GM12878 (cell line): ENCODE data around the gene BTG4.

ENCODE experiments used
- BHLHE40 ChIP-seq, 2 experiments: fragments of 450-650 bp in 1 of 2; IDR thresholded peaks; 2 replicates each; pipeline ENCODE4 v1.6.1; 2011 to 2017; ENCODE audit warnings: low read depth in 2 of 2, borderline replicate concordance in 1 of 2, improper control_type of control experiment in 1 of 2, low read length in 1 of 2, mild to moderate bottlenecking in 1 of 2
- CTCF ChIP-seq, 3 experiments: IDR thresholded peaks in 2 of 3; conservative IDR thresholded peaks in 1 of 3; 2 replicates each; pipeline ENCODE4 v1.5.1; 2011; ENCODE audit warnings: low read depth in 3 of 3, low read length in 3 of 3, mild to moderate bottlenecking in 3 of 3, control low read depth in 2 of 3, moderate library complexity in 2 of 3, inconsistent platforms in 1 of 3, mixed read lengths in 1 of 3; ENCODE audit not compliant: control insufficient read depth in 2 of 3, insufficient read depth in 1 of 3; ENCODE audit errors: extremely low read depth in 1 of 3
- ESRRA ChIP-seq: IDR thresholded peaks from 2 replicates; pipeline ENCODE4 v1.6.1; 2012; ENCODE audit warnings: mild to moderate bottlenecking, low read length, improper control_type of control experiment
- EZH2 ChIP-seq: IDR thresholded peaks from 2 replicates; pipeline ENCODE4 v1.6.1; 2012; ENCODE audit warnings: low read depth, mild to moderate bottlenecking, control low read depth, inconsistent platforms, low read length, borderline replicate concordance; ENCODE audit not compliant: control insufficient read depth
- POLR2AphosphoS5 ChIP-seq: IDR thresholded peaks from 2 replicates; pipeline ENCODE4 v1.6.1; 2011; ENCODE audit warnings: mild to moderate bottlenecking, low read length, inconsistent platforms
- SMC3 ChIP-seq: IDR thresholded peaks from 2 replicates; pipeline ENCODE4 v1.6.1; 2011; ENCODE audit warnings: low read length, improper control_type of control experiment, borderline replicate concordance
- ZBED1 ChIP-seq: IDR thresholded peaks from 2 replicates; pipeline ENCODE4 v1.6.1; 2016; ENCODE audit warnings: borderline replicate concordance
- ZZZ3 ChIP-seq: IDR thresholded peaks from 2 replicates; pipeline ENCODE4 v1.6.1; 2011; ENCODE audit warnings: low read depth; ENCODE audit not compliant: control insufficient read depth, insufficient read length
- TF ChIP-seq, protein P1 (sequence below): IDR thresholded peaks from 2 replicates; pipeline ENCODE4 v1.6.1; 2012; ENCODE audit warnings: mild to moderate bottlenecking, low read depth, low read length

GRCh38 chr11:111477898-111478297 is 34.3 kb downstream of the BTG4 start:
- TF ChIP-seq BHLHE40 (IDR thresholded peaks at IDR 0.05; ENCODE audit: borderline replicate concordance in 1 of 2, low read depth in 2 of 2, low read length in 1 of 2): no peak
- TF ChIP-seq EZH2: no peak
- no peak for TF ChIP-seq CTCF (IDR thresholded peaks at IDR 0.05 in 2 of 3, conservative IDR thresholded peaks at IDR 0.05 in 1 of 3; ENCODE audit: control insufficient read depth in 2 of 3, extremely low read depth in 1 of 3, insufficient read depth in 1 of 3, low read depth in 3 of 3, low read length in 3 of 3)
- no peak for TF ChIP-seq POLR2AphosphoS5
- no peak for TF ChIP-seq SMC3
- TF ChIP-seq ZZZ3: no peak
- no peak for TF ChIP-seq ESRRA
- TF ChIP-seq, protein P1, sequence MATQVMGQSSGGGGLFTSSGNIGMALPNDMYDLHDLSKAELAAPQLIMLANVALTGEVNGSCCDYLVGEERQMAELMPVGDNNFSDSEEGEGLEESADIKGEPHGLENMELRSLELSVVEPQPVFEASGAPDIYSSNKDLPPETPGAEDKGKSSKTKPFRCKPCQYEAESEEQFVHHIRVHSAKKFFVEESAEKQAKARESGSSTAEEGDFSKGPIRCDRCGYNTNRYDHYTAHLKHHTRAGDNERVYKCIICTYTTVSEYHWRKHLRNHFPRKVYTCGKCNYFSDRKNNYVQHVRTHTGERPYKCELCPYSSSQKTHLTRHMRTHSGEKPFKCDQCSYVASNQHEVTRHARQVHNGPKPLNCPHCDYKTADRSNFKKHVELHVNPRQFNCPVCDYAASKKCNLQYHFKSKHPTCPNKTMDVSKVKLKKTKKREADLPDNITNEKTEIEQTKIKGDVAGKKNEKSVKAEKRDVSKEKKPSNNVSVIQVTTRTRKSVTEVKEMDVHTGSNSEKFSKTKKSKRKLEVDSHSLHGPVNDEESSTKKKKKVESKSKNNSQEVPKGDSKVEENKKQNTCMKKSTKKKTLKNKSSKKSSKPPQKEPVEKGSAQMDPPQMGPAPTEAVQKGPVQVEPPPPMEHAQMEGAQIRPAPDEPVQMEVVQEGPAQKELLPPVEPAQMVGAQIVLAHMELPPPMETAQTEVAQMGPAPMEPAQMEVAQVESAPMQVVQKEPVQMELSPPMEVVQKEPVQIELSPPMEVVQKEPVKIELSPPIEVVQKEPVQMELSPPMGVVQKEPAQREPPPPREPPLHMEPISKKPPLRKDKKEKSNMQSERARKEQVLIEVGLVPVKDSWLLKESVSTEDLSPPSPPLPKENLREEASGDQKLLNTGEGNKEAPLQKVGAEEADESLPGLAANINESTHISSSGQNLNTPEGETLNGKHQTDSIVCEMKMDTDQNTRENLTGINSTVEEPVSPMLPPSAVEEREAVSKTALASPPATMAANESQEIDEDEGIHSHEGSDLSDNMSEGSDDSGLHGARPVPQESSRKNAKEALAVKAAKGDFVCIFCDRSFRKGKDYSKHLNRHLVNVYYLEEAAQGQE: no peak
- no peak for TF ChIP-seq ZBED1
